ENCODE data around the gene NDUFS8.
A peak's percentile ranks its signal among the peaks of the same experiment; 100 is the strongest.

NDUFS8 gene

DNA sequence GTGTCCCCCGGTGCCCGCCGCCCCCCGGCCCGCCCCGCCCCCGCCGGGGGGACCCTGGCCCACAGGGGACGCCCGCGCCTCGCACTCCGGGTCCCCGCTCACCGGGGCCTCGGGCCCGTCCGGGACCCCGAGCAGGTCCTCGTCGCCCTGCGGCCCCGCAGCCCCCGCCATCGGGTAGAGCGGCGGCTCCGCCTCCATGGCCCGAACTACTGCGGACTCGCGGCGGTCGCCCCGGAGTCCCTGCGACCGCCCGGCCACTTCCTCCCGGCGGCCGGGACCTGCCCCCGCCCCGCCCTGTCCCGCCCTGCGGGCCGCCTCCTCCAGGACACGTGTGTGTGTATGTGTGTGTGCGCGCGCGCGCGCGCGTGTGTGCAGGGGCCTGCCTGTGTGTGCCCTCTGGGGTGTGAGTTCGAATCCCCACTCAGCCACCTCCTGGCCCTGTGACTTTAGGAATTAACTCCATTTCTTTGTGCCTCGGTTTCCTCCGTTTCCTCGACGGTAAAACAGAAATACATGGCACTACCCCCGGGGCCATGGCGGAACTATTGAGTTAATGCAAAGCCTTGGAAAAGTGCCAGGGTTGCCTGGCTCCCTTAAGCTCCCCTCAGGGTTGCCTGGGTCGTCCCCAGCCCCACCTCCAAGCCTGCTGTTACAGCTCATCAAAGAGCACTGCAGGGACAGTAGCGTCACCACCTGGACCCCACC, 26.5 kb upstream of the NDUFS8 start, which contains the start of gene UNC93B1:
Gene UNC93B1 (minus strand): TSS at position 252 of the 705 bp plus-strand sequence. CDS start 54 bp downstream, at position 198.
- peak; percentile 59 for DNase-seq (ENCODE audit: low read depth)

DNA sequence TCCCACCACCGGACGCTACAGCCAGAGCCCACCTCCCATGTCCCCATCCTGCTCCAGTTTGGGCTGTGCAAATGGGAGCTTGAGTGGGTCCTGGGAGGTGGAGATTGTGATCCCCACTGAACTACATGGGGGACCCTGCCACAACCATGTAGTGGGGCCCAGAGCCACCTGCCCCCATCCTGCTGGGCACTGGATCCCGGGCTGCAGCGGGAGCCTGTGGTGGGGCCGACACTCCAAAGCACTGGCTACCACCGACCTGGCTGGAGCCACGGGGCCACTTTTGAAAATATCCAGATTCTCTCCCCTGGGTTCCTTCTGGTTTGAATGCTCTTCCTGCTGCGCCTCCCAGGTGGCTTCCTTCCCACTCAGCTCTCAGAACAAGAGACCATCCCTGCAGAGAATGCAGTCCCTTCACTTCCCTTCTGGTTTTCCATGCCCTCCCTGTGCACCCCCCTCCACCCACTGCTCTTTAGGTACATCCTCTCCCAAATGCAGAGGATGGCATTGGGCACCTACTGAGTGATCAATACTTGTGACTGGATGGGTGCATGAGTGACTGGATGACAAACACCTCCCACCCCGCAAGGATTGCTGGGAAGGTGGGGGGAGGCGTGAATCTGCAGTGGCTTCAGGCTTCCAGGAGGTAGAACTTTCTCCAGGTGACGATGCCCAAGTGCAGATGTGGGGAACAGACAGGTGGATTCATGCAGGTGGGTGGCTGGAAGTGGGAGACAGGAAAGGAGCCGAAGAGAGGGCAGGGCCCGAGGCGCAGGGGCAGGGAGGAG, 25.7 kb upstream of the NDUFS8 start:
- no peak for DNase-seq (ENCODE audit: low read depth)

DNA sequence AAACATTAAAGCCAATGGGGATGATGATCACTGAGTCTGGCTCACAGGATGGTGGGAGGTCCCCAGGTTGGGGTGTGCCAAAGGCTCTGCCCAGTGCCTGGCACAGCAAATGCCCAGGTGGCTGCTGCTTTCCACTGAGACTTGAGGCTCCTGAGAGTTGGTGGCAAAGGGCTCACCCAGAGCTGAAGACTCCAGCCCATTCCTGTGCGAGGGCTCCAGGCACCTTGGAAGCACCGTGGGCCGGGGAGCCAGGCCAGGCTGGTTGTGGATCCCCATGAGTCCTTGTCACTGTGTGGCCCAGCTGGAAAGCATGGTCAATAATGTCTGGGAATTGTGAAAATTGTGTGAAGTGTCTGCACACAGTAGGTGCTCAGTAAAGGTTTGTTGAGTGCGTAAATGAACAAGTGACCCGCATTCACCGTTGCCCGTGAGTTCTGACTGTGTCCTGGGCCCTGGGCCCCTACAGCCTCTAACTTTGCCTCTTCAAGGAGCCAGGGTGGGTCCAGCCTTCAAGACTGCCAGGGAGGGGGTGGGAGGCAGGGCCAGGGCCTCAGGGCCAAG, 23.8 kb upstream of the NDUFS8 start:
- DNase-seq (ENCODE audit: low read depth): no peak

DNA sequence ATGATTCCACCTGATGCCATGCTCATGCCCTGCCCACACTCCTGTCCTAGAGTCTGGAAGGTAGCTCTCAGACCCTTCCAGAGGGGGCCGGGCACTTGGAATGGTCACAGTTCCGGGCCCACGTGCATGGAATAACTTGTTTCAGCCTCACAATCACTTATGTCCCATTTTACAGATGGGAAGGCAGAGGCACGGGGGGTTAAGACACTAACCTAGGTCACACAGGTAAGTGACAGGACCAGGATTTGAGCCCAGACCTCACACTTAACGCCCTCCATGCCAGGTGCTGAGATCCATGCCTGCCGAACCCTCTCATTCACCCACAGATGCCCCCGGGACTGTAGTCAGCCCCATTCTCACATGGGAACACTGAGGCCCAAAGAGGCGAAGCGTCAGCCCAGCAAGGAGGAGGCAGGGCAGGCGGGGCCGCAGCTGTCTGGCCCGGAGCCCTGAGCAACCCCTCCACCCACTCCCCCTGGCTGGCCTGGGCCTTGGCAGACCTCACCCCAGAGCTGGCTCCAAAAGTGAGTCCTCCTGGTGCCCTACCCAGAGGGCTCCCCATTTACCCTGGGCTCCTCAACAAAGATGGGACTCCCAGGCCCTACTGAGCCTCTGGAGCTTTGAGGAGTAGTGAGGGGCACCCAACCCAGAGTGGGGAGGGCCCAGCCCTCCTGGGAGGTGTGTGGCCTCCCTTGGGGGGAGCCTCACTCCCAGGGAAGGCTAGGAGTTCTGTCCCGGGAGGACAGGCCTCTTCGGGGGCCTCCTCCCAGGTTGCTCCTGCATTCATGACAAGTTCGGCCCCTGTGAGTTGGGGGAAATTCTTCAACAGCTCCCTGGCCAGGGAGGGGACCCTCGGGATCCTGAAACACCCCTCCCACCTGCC, 22.7 kb upstream of the NDUFS8 start:
- DNase-seq (ENCODE audit: low read depth): no peak

DNA sequence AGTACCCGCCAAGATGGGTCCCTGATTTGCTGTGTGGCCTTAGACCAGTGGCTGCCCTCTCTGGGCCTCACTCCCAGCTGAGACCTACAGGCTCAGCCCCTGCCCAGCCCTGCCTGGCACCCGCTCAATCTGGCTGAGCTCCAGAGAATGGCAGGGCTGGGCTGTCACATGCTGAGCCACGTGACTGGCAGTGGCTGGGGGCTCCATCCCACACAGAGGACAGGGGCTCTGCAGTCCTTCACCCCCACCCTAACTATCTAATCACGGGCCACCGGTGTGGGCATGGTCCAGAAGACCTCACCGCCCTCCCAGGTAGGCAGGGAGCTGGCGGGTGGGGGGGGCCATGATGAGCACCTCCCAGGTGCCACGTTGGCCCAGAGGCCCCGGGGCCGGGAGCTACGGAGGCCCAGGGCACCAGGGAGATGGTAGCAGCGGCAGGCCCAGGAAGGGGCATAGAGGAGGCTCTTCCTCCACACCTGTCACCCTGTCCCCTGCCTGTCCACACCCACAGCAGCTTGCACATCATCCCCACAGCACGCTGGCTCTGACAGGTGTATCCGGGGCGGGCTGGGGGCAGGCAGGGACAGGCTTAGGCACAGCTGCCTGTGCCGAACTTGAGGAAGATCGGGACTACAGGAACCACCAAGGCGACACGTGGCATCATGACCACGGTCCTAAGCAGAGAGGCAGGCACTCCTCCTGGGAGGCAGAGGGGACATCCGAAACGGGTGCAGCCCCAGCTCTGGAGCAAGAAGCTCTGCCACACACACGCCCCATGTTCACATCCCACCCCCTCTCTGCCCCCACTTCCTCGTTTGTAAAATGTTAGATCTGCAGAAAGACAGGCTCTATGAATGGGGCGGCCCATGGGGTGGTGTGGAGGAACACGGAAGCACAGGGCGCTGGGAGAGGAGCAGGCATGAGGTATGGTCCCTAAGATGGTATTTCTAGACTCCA, 21.8 kb upstream of the NDUFS8 start:
- no peak for DNase-seq (ENCODE audit: low read depth)

DNA sequence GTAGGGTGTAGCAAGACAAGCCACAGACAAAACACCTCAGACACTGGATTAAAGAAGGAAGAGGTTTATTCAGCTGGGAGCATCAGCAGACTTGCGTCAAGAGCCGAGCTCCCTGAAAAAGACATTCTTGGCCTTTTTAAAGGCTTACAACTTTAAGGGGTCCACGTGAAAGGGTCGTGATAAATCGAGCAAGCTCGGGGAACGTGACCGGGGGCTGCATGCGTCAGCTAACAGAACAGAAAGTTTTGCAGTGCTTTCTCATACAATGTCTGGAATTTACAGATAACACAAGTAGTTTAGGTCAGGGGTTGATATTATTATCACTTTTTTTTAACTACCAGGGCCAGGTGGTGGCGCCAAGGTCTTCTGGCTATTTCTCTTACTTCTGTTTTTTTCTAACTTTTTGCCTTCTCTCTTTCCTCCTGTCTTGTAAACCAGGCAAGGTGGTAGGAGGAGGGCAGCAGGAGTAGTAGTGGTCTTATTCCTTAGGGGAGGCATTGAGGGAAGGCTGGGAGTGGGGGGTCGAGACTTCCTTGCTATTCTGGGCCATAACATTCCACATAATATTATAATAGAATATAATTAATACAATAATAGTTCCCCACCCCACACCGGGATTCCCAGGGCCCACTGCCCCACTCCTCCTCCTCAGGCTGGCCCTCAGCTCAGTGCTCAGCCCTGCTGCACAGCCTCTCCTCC, 20.9 kb upstream of the NDUFS8 start:
- DNase-seq (ENCODE audit: low read depth): no peak

DNA sequence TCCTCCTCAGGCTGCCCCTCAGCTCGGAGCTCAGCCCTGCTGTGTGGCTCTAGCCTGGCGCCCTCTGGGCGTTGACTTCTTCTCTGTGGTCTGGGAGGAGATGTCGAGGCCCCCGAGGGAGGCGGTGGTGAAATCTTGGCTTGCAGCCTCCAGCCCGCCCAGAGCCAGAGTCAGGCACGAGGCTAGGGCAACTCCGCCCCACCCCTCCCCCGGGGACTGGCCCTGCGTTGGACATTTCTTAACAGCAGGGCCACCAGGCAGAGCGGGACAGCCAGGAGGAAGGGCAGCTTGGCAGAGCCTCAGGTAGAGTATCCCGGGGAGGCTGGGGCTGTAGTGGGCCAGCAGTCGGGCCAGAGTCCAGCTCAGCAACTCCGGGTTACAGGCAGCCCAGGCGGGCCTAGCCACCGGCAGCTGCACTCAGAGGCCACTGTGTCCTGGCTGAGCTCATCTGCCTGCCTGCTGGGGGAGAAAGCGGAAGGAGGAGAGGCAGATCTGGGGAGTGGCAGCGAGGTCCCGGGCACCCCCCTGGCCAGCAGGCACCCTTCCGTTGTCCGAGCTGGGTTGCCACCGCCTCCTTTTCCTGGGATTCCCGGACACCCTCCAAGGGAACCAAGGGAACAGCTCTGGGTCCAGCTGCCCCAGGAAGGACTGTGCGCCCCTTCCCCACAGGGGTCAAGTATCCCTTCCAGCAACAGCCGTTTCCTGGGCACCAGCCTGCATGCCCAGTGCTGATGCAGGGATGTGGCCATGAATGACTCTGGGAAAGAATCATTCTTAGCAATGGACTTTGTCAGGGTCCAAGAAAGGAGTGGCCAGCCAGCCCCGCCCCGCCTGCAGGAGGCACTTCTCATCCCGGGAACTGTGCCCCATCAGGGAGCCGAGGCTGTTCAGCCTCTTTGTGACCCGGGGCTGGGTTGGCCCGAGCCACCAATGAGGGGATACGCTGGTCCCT, 20.1 kb upstream of the NDUFS8 start, which contains the start of gene ALDH3B1:
Gene ALDH3B1 (plus strand): TSS at position 238 of the 952 bp plus-strand sequence. CDS start 4,971 bp downstream, outside the sequence.
- DNase-seq (ENCODE audit: low read depth): no peak

DNA sequence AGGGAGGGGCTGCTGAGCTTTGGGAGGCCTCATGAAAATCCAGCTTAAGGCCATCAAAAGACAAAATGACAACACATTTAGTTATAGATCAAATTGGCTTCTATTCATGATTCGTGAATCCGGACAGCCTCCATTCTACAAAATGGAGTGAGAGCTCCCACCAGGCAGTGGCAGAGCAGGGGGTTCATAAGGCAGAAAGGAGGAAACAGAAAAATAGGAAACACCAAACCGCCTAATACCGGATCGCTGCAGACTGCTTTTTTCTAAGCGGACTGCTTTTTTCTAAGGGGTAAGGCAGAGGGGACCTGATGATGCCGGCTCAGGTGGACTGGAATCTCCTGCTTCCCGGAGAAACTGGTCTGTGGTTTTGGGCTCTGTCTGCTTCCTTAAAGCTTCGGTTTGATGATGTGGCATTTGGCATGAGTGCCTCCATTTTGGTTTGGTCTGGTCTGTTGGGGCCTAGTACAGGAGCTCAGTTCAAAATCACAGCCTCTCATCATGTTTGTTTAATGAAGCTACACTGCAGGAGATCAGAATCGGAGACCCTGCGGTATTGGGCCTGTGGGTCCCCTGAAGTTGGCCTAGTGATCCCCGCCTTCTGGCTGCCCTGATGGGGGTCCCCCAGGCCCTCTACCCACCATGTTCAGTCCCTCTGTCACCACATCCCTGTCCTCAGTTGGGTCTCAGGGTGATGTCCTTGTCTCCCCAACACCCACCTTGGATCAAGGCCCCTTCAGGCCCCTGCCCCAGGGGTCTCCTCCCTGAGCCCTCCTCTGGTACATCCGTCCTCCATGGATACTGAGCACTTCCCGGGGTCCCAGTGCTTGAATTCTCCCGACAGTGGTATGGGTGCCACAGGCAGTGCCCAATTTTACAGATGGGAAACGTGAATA, 19.2 kb upstream of the NDUFS8 start:
- no peak for DNase-seq (ENCODE audit: low read depth)

DNA sequence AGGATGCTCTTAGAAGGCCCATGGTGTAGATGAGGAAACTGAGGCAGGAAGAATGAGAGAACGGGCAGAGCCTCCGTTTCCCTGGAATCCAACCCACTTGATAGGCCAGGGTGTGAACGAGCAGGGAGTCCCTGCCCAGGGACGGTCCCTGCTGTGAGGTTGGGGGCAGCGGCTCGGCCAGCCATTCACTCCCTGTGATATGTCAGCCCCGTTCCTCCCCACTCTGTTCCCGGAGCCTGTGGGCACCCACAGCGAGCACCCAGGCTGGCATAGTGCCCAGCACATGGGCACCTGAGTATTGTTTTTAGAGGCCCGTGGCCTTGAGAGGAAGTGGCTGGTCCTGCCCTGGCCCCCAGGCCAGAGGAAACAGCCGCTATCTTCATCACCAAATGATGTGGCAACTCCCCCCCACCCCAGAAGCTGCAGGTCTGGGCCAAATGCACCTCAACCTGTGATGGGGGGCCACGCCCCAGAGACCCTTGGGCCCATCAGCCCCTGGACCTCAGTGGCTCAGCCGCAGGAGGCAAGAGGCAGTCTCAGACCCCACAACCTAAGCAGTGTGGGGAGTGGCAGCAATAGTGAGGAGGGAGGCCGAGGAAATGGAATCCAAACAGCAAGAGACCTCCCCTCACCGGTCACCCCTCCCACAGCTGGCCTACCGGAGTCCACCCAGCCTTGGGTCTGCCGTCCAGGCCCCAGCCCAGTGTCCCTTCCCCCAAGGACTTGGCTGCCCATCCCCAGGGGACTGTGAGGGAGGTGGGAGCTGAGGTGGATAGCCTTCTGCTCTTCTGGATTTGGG, 18.2 kb upstream of the NDUFS8 start:
- no peak for DNase-seq (ENCODE audit: low read depth)

DNA sequence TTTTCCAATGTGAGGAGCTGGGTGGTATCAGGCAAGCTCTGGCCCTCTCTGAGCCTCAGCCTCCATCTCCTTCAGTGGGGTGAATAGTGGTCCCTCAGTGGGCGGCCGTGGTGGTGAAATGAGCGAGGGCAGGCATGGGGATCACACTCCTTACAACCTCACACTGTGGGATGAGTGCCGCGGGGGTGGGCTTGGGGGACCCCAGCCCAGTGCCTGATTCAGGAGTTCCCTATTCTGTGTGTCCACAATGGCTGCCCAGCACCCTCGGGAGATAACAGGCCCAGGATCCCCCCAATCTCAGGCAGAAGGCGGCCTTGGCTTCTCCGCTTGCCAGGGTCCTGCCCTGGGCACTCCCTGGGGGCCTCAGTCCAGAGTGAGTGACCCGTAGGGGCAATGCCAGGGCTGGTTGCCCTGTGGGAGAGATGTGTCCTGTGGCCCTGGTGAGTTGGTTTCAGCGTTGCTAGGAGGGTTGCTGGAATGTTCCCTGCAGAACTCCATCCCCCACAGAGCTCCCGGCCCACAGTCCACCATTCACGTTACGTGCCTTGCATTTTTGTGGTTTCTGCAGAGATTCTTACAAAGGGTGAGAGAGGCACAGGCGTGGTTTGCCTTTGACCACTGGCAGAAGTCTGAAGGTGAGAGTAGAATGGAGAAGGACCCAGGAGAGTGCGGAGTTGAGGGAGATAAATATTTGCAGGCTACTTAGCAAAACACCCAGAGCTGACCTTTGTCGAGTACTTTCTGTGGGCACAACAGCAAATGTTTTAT, 17.5 kb upstream of the NDUFS8 start:
- no peak for DNase-seq (ENCODE audit: low read depth)

DNA sequence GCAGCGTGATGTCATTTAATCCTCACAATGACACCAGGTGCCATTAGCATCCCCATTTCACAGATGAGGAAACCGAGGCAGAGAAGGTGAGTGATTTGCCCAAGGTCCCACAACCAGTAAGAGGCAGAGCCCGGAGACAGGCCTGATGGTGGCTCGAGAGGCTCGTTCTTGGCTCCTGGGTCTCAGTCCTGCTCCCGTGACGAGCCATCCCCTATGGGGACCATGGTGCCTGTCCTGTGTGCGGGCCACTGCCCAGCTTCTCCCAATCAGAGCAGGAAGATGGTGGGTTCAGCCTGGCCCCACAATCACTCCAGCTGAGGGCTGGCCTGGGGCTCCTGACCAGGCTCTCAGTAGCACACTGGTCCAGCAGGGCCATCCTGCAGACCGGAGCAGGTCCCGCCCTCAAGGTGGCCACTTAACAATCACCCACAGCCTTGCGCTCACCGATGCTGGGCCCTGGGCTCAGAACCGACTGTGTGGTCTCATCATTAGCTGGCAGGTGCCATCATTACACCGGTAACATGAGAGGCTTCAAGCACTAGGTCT, 16.8 kb upstream of the NDUFS8 start:
- no peak for DNase-seq (ENCODE audit: low read depth)

DNA sequence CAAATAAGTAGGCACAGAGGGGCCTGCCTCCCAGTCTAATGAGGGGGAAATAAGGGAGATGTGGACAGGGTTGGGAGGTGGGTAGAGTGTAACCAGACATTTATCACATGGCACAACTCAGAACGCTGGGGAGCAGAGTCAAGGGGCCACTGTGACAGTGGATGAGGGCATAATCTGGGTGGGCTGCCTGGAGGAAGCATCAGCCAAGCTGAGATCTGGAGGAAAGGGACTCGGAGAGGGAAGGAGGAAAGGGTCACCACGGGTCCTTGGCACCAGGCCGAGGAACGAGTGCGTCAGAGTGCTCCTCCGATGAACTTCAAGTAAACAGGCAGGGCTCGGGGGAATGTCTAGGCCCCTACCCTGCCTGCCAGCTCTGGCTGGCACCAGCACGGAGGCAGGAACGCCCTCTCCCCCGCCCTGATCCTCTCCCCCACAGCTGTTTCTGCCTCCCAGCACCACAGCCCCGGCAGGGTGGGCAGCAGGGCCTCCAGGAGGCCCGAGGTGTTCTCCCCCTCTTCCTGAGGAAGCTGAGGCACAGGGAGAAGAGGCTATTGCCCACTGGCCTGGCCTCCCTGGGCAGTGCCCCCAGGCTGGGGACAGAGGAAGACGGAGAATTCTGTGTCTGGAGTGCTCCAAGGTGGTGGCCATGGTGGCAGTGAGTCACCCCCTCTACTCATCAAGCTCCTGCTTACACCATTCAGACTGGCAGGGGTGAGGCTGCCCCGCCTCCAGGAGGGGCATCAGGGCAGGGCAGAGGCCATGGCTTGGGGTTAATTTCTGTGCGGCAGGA, 16.1 kb upstream of the NDUFS8 start:
- no peak for DNase-seq (ENCODE audit: low read depth)

DNA sequence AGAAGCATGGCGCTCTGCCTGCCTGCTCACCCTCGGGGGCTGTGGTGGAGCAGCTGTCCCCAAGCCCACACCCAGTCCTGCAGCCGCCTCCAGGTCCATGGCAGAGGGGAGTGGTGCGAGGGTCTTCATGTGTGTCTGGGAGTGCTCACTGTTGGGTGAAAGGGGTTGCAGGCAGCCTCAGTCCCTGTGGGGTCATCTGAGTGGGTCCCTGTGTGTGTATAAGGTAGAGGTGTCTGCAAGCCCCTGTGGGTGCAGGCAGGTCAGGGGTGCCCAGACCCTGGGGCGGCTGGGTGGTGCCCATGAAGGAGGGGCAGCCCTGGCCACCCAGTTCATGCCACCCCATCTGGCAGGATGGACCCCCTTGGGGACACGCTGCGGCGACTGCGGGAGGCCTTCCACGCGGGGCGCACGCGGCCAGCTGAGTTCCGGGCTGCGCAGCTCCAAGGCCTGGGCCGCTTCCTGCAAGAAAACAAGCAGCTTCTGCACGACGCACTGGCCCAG, 15.5 kb upstream of the NDUFS8 start:
- no peak for DNase-seq (ENCODE audit: low read depth)

DNA sequence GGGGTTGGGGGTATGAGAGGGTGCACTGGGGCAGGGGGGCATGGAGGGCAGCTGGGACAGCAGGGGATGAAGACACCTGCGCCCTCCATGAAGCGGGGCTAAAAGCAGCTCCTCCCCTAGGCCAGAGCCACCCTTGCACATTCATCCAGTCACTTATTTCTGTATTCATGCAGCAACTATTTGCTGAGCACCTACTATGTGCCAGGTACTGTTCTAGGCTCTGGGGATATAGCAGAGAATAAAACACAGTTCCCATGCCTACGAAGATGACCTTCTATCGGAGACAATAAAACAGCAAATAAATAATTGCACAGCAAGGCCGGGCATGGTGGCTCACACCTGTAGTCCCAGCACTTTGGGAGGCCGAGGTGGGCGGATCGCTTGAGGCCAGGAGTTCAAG, 15.0 kb upstream of the NDUFS8 start:
- no peak for DNase-seq (ENCODE audit: low read depth)
